ENCODE data around the gene FGF2.

The FGF2 gene

DNA sequence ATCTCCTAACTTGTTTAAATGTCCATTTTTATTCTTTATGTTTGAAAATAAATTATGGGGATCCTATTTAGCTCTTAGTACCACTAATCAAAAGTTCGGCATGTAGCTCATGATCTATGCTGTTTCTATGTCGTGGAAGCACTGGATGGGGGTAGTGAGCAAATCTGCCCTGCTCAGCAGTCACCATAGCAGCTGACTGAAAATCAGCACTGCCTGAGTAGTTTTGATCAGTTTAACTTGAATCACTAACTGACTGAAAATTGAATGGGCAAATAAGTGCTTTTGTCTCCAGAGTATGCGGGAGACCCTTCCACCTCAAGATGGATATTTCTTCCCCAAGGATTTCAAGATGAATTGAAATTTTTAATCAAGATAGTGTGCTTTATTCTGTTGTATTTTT lies 68.2 kb downstream of the FGF2 start:
- TF ChIP-seq GABPA (IDR thresholded peaks at IDR 0.05; ENCODE audit: low read depth) (no peak), SPI1 (IDR thresholded peaks at IDR 0.05; ENCODE audit: borderline replicate concordance, low read depth) (no peak), POLR2AphosphoS5 (IDR thresholded peaks at IDR 0.05; ENCODE audit: low read depth) (no peak)
- TF ChIP-seq, protein P1, sequence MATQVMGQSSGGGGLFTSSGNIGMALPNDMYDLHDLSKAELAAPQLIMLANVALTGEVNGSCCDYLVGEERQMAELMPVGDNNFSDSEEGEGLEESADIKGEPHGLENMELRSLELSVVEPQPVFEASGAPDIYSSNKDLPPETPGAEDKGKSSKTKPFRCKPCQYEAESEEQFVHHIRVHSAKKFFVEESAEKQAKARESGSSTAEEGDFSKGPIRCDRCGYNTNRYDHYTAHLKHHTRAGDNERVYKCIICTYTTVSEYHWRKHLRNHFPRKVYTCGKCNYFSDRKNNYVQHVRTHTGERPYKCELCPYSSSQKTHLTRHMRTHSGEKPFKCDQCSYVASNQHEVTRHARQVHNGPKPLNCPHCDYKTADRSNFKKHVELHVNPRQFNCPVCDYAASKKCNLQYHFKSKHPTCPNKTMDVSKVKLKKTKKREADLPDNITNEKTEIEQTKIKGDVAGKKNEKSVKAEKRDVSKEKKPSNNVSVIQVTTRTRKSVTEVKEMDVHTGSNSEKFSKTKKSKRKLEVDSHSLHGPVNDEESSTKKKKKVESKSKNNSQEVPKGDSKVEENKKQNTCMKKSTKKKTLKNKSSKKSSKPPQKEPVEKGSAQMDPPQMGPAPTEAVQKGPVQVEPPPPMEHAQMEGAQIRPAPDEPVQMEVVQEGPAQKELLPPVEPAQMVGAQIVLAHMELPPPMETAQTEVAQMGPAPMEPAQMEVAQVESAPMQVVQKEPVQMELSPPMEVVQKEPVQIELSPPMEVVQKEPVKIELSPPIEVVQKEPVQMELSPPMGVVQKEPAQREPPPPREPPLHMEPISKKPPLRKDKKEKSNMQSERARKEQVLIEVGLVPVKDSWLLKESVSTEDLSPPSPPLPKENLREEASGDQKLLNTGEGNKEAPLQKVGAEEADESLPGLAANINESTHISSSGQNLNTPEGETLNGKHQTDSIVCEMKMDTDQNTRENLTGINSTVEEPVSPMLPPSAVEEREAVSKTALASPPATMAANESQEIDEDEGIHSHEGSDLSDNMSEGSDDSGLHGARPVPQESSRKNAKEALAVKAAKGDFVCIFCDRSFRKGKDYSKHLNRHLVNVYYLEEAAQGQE (IDR thresholded peaks at IDR 0.05; ENCODE audit: insufficient replicate concordance, low read depth) = no peak
- TF ChIP-seq, protein P2, sequence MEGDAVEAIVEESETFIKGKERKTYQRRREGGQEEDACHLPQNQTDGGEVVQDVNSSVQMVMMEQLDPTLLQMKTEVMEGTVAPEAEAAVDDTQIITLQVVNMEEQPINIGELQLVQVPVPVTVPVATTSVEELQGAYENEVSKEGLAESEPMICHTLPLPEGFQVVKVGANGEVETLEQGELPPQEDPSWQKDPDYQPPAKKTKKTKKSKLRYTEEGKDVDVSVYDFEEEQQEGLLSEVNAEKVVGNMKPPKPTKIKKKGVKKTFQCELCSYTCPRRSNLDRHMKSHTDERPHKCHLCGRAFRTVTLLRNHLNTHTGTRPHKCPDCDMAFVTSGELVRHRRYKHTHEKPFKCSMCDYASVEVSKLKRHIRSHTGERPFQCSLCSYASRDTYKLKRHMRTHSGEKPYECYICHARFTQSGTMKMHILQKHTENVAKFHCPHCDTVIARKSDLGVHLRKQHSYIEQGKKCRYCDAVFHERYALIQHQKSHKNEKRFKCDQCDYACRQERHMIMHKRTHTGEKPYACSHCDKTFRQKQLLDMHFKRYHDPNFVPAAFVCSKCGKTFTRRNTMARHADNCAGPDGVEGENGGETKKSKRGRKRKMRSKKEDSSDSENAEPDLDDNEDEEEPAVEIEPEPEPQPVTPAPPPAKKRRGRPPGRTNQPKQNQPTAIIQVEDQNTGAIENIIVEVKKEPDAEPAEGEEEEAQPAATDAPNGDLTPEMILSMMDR (IDR thresholded peaks at IDR 0.05; ENCODE audit: insufficient read depth, low read length) = no peak
- Histone ChIP-seq H3K27ac (replicated peaks) (no peak overlapping the region), H3K27me3 (ENCODE audit: insufficient read depth, poor library complexity, severe bottlenecking) (no peaks in the 10 kb centered on the region), H3K4me3 (replicated peaks; ENCODE audit: insufficient read depth, low read length) (no peak overlapping the region)
- DNase-seq (ENCODE audit: low read depth in 1 of 2, low spot score in 1 of 2) = no peak

DNA sequence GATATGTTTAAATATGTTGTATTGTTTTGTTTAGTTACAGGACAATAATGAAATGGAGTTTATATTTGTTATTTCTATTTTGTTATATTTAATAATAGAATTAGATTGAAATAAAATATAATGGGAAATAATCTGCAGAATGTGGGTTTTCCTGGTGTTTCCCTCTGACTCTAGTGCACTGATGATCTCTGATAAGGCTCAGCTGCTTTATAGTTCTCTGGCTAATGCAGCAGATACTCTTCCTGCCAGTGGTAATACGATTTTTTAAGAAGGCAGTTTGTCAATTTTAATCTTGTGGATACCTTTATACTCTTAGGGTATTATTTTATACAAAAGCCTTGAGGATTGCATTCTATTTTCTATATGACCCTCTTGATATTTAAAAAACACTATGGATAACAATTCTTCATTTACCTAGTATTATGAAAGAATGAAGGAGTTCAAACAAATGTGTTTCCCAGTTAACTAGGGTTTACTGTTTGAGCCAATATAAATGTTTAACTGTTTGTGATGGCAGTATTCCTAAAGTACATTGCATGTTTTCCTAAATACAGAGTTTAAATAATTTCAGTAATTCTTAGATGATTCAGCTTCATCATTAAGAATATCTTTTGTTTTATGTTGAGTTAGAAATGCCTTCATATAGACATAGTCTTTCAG lies 68.8 kb downstream of the FGF2 start:
- Histone ChIP-seq H3K27ac (replicated peaks) (no peak overlapping the region), H3K4me3 (replicated peaks; ENCODE audit: insufficient read depth, low read length) (no peak overlapping the region), H3K27me3 (ENCODE audit: insufficient read depth, poor library complexity, severe bottlenecking) (no peaks in the 10 kb centered on the region)
- TF ChIP-seq SPI1 (IDR thresholded peaks at IDR 0.05; ENCODE audit: borderline replicate concordance, low read depth) (no peak), GABPA (IDR thresholded peaks at IDR 0.05; ENCODE audit: low read depth) (no peak), POLR2AphosphoS5 (IDR thresholded peaks at IDR 0.05; ENCODE audit: low read depth) (no peak)
- TF ChIP-seq, protein P1 (IDR thresholded peaks at IDR 0.05; ENCODE audit: insufficient replicate concordance, low read depth) = no peak
- TF ChIP-seq, protein P2 (IDR thresholded peaks at IDR 0.05; ENCODE audit: insufficient read depth, low read length) = no peak
- DNase-seq (ENCODE audit: low read depth in 1 of 2, low spot score in 1 of 2) = no peak

DNA sequence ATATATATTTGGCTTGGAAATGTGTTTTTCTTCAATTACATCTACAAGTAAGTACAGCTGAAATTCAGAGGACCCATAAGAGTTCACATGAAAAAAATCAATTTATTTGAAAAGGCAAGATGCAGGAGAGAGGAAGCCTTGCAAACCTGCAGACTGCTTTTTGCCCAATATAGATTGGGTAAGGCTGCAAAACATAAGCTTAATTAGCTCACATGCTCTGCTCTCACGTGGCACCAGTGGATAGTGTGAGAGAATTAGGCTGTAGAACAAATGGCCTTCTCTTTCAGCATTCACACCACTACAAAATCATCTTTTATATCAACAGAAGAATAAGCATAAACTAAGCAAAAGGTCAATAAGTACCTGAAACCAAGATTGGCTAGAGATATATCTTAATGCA lies 69.6 kb downstream of the FGF2 start:
- Histone ChIP-seq H3K4me3 (replicated peaks; ENCODE audit: insufficient read depth, low read length) (no peak overlapping the region), H3K27ac (replicated peaks) (no peak overlapping the region), H3K27me3 (ENCODE audit: insufficient read depth, poor library complexity, severe bottlenecking) (no peaks in the 10 kb centered on the region)
- DNase-seq (ENCODE audit: low read depth in 1 of 2, low spot score in 1 of 2) = no peak
- TF ChIP-seq GABPA (IDR thresholded peaks at IDR 0.05; ENCODE audit: low read depth) = no peak
- TF ChIP-seq, protein P2 (IDR thresholded peaks at IDR 0.05; ENCODE audit: insufficient read depth, low read length) = no peak

All from HL-60 (cell line).